AML-193 (cell line): ENCODE data around the gene SNRNP35.
A peak's percentile ranks its signal among the peaks of the same experiment; 100 is the strongest.
"Not testable (repeated sequence)": the region's sequence is repeated elsewhere in the genome, so short reads cannot be mapped to it uniquely, and the experiment has no call there.

Experiments used
- DNase-seq, 2 experiments: peaks; one replicate each; lab custom pipeline; 2025; lab: John Stamatoyannopoulos, UW

SNRNP35 gene

GRCh38 chr12:123457980-123458779 is at the start of gene SNRNP35:
Gene SNRNP35 (plus strand): TSS chr12:123458139. CDS start chr12:123465541, 7,402 bp downstream.
- peak; percentile 73 to 74 for DNase-seq

- DNase-seq: not testable (repeated sequence)
Measured at GRCh38 chr12:123408619-123409018, 49.3 kb upstream of the SNRNP35 start.

- DNase-seq: not testable (repeated sequence)
Measured at GRCh38 chr12:123409284-123410040, 48.5 kb upstream of the SNRNP35 start.

DNA sequence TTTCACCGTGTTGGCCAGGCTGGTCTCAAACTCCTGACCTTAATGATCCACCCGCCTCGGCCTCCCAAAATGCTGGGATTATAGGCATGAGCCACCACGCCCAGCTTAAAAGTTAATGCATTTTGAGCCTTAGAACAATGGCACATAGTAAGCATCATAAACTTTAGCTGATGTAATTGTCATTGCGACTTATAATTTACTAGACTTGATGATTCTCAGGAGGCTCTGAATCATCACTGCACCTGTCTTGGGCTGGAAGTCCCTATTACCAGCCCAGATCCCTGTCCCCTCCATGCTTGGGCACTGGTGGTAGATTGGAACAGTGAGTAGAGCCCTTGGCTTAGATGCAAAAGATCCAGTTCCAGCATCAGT is 47.9 kb upstream of the SNRNP35 start:
- no peak for DNase-seq

DNA sequence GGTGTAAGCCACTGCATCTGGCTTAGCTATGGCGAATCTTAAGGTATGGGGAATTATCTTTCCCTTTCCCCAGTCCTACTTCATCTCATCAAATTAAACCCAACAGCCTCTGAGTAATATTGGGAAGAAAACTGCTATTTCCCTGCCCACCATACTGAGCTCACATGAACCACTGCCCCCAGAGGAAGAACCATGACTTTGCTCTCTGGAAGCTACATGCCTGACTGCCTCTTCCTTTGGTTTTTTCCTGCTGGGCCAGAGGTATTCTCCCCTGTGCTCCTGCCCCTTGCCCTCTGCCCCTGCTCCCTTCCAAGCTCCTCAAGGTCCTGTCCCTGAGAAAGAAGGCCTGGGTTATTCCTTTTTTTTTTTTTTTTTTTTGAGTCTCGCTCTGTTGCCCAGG is 36.6 kb upstream of the SNRNP35 start:
- DNase-seq: no peak

GRCh38 chr12:123427036-123427769 is 30.7 kb upstream of the SNRNP35 start:
- no peak for DNase-seq

- no peak for DNase-seq
Measured at GRCh38 chr12:123428591-123428990, 29.3 kb upstream of the SNRNP35 start.

DNA sequence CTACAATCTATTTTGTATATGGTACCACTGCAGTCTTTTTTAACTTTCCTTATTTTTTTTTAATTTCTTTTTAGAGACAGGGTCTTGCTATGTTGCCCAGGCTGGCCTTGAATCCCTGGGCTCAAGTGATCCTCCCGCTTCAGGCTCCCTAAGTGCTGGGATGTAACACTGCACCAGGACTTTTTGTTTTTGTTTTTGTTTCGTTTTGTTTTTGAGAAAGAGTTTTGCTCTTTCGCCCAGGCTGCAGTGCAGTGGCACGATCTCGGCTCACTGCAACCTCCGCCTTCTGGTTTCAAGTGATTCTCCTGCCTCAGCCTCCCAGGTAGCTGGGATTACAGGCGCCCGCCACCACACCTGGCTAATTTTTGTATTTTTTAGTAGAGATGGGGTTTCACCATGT is 28.8 kb upstream of the SNRNP35 start:
- DNase-seq: not testable (repeated sequence)

DNA sequence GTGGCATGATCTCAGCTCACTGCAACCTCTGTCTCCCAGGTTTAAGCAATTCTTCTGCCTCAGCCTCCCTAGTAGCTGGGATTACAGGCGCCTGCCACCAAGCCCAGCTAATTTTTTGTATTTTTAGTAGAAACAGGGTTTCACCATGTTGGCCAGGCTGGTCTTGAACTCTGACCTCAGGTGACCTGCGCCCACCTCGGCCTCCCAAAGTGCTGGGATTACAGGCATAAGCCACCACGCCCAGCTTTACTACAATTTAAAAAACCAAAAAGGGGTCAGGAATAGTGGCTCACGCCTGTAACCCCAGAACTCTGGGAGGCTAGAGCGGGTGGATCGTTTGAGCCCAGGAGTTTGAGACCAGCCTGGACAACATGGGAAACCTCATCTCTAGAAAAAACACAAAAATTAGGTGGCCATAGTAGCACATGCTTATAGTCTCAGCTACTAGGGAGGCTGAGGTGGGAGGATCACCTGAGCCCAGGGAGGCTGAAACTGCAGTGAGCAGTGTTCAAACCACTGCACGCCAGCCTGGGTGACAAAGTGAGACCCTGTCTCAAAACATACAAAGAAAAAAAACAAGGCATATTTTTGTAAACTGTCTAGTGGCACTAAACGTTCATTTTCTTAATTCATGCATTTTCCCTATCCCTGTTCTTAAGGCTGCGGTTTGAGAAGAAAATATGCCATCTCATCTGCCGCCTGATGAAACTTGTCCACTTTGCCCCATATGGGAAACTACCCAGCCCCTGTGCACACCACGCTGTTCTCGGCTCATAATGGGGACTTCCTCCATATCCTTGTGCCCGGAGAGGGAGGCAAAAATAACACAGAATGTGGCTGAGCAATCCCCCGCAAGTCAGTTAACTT is 25.8 kb upstream of the SNRNP35 start:
- DNase-seq: peak; percentile 70 to 83

DNA sequence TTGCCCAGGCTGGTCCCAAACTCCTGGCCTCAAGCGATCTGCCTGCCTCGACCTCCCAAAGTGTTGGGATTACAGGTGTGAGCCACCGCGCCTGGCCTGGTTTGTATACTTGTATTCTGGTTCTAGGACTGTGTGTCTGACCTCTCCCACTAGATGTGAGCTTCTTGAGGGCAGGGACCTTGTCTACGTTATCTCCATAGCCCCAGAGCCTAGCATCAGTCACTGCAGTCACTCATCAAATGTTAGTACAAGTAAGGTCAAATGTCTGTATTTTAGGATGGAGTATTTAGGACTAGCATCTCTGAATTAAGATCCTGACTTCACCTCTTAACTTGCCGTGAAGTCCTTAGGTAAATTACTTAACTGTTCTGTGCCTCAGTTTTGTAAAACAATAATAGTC is 24.3 kb upstream of the SNRNP35 start:
- DNase-seq: peak in 1 of 2 experiments; percentile 6

- DNase-seq: no peak
Measured at GRCh38 chr12:123435636-123436016, 22.3 kb upstream of the SNRNP35 start.

- DNase-seq: peak; percentile 95 to 98
Measured at GRCh38 chr12:123436017-123436964, 21.6 kb upstream of the SNRNP35 start, which contains the start of gene RILPL2. Gene RILPL2 (minus strand): TSS chr12:123436684. CDS start chr12:123436420, 264 bp downstream.

GRCh38 chr12:123441523-123442164 is 16.3 kb upstream of the SNRNP35 start:
- DNase-seq: no peak

DNA sequence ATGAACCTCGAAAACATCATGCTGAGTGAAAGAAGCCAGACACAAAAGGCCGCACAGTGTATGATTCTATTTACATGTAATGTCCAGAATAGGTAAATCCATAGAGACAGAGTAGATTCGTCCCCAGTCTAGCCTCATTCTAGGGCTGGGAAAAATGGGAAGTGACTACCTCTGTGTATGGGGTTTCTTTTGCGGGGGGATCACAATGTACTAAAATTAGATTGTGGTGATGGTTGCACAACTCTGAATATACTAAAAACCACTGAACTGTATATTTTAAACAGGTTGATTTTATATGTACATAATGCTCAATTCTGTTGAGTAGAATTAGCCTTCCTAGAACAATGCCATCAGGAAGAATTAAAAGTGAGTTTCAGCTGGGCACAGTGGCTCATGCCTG is 15.2 kb upstream of the SNRNP35 start:
- peak; percentile 37 to 38 for DNase-seq

DNA sequence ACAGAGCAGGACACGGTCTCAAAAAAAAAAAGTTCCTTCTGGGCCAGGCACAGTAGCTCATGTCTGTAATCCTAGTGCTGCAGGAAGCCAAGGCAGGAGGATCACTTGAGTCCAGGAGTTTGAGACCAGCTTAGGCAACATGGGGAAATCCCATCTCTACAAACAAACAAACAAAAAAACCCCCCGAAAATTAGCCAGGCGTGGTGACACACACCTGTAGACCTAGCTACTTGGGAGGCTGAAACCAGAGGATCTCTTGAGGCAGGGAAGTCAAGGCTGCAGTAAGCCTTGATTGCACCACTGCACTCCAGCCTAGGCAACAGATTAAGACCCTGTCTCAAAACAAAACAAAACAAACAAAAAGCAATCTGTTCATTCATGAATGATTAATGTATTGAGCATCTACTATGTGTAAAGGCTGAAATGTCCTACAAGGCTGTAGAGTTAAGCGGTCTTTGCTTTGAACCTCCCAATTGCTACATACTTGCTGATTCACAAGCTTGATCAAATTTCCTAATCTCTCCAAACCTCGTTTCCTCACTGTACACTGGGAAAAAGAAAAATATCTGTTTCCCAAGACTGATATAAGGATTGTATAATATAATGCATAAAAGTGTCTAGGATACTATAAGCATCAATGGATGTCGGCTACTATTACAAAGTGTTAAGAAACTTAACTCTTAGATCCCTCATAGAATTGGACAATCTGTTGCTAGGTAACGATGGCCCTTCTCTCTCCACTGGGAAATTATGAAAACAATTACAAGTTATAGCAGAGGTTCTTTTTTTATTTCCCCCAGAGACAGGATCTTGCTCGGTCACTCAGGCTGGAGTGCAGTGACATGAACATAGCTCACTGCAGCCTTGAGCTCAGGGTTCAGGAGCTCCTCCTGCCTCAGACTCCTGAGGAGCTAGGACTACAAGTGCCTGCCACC is 13.6 kb upstream of the SNRNP35 start:
- peak; percentile 14 to 39 for DNase-seq

DNA sequence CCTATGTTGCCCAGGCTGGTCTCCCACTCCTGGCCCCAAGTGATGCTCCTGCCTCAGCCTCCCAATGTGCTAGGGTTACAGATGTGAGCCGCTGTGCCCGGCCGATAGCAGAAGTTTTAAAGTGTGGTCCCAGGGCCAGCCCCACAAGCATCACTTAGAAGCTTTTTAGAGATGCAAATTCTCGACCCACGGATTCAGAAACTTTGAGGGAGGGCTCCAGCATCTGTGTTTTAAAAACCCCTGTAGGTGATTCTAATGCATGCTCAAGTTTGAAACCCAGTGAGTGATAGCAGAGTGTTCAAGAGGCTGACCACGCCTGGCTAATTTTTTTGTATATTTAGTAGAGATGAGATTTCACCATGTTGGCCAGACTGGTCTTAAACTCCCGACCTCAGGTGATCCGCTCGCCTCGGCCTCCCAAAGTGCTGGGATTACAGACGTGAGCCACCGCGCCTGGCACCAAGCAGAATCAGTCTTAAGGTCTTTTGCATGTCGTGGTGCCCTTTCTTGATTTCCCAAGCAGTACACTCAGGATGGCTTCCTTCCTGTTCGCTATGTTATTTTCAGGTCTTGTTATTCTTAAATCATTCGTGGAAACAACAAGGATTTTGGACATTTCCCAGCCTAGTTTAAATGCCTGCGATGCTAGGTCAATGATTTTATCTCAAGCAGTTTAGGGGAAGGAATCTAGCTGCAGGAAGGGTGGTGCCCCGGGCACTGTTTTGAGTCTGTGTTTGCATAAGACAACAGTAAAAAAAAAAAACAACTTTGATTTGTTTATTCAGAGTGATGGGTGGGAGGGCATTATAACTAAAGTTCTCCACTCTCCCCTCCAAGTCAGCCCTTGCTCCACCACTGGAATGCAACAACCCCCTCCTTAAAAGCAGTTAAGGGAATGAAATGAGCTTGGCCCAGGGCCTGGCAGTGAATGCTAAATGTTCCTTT is 12.3 kb upstream of the SNRNP35 start:
- no peak for DNase-seq

GRCh38 chr12:123446333-123446713 is 11.6 kb upstream of the SNRNP35 start:
- DNase-seq: no peak
